IPS-NIHi11 (cell line): Measurements from ENCODE around the gene PPP2R2C.

Experiments used
- DNase-seq: peaks from one replicate; pipeline ENCODE4 v3.0.0; 2012; ENCODE audit warnings: mixed read lengths, low spot score

PPP2R2C gene

GRCh38 chr4:6472387-6473263 is at the start of gene PPP2R2C:
Gene PPP2R2C, minus strand, starts transcription at chr4:6472614. Its CDS starts 385 bp downstream, at chr4:6472229.
- peak; percentile 88 for DNase-seq

GRCh38 chr4:6520978-6521377 is 48.6 kb upstream of the PPP2R2C start:
- DNase-seq, result no peak

- DNase-seq, result no peak
These were observed 47.7 kb upstream of the PPP2R2C start for GRCh38 chr4:6520051-6520636.

GRCh38 chr4:6517171-6517570 is 44.8 kb upstream of the PPP2R2C start:
- DNase-seq, result no peak

- no peak for DNase-seq
These were observed 44.3 kb upstream of the PPP2R2C start for GRCh38 chr4:6516762-6517161.

- DNase-seq, result no peak
These were observed 43.9 kb upstream of the PPP2R2C start for GRCh38 chr4:6516281-6516680.

GRCh38 chr4:6513678-6514077 is 41.3 kb upstream of the PPP2R2C start:
- DNase-seq, result no peak

GRCh38 chr4:6509587-6509986 is 37.2 kb upstream of the PPP2R2C start:
- DNase-seq, result no peak

GRCh38 chr4:6507345-6507744 is 34.9 kb upstream of the PPP2R2C start:
- no peak for DNase-seq

GRCh38 chr4:6506616-6507140 is 34.3 kb upstream of the PPP2R2C start:
- DNase-seq, result no peak

GRCh38 chr4:6504900-6505496 is 32.6 kb upstream of the PPP2R2C start:
- no peak for DNase-seq

GRCh38 chr4:6502747-6503465 is 30.5 kb upstream of the PPP2R2C start:
- DNase-seq, result no peak

GRCh38 chr4:6502147-6502546 is 29.7 kb upstream of the PPP2R2C start:
- DNase-seq, result no peak

- DNase-seq, result no peak
These were observed 28.8 kb upstream of the PPP2R2C start for GRCh38 chr4:6501171-6501570.

- DNase-seq, result no peak
These were observed 28.2 kb upstream of the PPP2R2C start for GRCh38 chr4:6500481-6501140.

- DNase-seq, result no peak
These were observed 26.8 kb upstream of the PPP2R2C start for GRCh38 chr4:6499238-6499600.

- no peak for DNase-seq
These were observed 26.3 kb upstream of the PPP2R2C start for GRCh38 chr4:6498511-6499237.

GRCh38 chr4:6497796-6498195 is 25.4 kb upstream of the PPP2R2C start:
- DNase-seq, result no peak

- DNase-seq, result no peak
These were observed 23.3 kb upstream of the PPP2R2C start for GRCh38 chr4:6495736-6496135.

- DNase-seq, result no peak
These were observed 22.8 kb upstream of the PPP2R2C start for GRCh38 chr4:6495296-6495590.
